ENCODE results near the gene MTO1.

DNA sequence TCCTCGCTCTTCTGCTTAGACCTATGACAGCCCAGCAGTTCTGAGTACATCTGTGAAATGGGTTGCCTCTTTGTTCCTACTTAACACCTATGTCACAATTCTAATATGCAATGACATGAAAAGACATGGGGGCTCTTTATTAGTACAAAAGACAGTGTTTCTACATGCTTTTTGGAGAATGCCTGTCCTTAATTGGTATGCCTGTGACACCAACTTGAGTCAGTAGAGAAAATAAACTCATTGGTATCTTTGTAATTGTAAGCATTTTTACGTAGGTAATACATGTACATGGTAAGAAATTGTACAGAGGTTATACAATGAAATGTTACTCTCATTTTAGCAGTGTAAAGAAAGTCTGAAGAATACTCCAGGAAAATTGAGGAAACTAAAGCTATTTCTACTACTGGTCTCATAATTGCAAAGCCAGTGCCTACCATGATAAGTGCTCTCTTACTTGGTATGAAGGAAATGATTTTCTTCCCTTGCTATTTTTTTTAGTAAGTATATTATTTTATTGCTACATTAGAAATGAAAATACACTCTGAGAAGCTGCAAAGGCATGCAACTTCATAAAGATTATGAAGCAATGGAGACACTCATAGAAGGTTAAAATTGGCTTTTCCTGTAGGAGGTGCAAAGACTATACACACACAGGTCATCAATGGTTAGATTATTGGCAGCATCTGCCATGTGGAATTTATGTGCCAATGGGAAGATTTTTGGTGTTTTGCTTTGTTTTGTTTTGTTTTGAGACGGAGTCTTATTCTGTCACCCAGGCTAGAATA is 64.2 kb downstream of the MTO1 start:
- TF ChIP-seq, protein P1, sequence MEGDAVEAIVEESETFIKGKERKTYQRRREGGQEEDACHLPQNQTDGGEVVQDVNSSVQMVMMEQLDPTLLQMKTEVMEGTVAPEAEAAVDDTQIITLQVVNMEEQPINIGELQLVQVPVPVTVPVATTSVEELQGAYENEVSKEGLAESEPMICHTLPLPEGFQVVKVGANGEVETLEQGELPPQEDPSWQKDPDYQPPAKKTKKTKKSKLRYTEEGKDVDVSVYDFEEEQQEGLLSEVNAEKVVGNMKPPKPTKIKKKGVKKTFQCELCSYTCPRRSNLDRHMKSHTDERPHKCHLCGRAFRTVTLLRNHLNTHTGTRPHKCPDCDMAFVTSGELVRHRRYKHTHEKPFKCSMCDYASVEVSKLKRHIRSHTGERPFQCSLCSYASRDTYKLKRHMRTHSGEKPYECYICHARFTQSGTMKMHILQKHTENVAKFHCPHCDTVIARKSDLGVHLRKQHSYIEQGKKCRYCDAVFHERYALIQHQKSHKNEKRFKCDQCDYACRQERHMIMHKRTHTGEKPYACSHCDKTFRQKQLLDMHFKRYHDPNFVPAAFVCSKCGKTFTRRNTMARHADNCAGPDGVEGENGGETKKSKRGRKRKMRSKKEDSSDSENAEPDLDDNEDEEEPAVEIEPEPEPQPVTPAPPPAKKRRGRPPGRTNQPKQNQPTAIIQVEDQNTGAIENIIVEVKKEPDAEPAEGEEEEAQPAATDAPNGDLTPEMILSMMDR (IDR thresholded peaks at IDR 0.05; ENCODE audit: insufficient read depth, low read length, poor library complexity, severe bottlenecking): no peak
- TF ChIP-seq EZH2phosphoT487 (conservative IDR thresholded peaks at IDR 0.05; ENCODE audit: low read length): no peak

Measured in SU-DHL-6 (cell line).